Measurements from ENCODE around the gene TRIM50. TPM values are rescaled to one million over a fixed set of nuclear protein-coding genes. Genes with fewer than 3 reads are reported as not detected.
"Not testable (repeated sequence)": the region's sequence is repeated elsewhere in the genome, so short reads cannot be mapped to it uniquely, and the experiment has no call there.

TRIM50 gene
- total and polyA plus RNA-seq, 2 experiments from 2014 or later: 0.10 TPM; not detected in 1

DNA sequence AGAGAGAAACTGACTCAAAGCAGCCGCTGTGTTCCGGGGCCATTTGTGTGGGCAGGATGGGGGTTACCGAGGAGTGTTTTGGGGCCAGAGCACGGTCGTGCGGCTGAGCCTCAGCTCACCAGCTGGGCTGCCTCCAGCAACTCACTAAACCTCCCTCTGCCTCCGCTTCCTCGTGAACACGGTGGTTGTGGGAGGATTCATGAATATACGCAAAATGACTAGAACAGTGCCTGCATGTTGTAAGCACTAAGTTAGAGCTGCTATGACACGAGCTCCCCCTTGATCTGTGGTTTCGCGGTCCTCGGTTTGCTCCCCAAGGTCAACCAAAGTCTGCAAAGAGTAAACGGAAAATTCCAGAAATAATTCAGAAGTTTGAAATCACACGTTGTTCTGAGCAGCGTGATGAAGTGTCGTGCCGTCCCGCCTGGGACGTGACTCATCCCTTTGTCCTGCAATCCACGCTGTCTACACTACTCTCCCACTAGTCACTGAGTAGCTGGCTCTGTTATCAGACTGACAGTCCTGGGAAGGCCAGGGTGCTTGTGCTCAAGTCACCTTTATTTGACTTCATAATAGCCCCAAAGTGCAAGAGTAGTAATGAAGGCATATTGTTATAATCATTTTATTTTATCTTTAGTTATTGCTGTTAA is 61.0 kb downstream of the TRIM50 start:
- H3K9me2 ChIP-seq (ENCODE audit: insufficient read depth); H3K9me3 Mint-ChIP-seq; H3K4me2 ChIP-seq; H3K27ac Mint-ChIP-seq; H3K4me3 ChIP-seq; H4K20me1 ChIP-seq (replicated peaks; ENCODE audit: insufficient read depth); H3K27ac ChIP-seq (ENCODE audit: low read depth); H2AFZ ChIP-seq; H3K27me3 ChIP-seq (ENCODE audit: insufficient read depth); H3K79me2 ChIP-seq (replicated peaks; ENCODE audit: insufficient read depth); H3K4me1 Mint-ChIP-seq; H3K36me3 ChIP-seq (ENCODE audit: insufficient read depth); H3K27me3 Mint-ChIP-seq (ENCODE audit: insufficient read depth, low read depth, poor library complexity); DNase-seq (ENCODE audit: low spot score); H3F3A ChIP-seq (replicated peaks; ENCODE audit: low read depth); H3K4me1 ChIP-seq (ENCODE audit: insufficient read depth); H3K4me3 Mint-ChIP-seq; H3K36me3 Mint-ChIP-seq (ENCODE audit: low read depth): not testable (repeated sequence)
- ATAC-seq: peak; percentile 36; the same call in 2 of the 3 replicates

Small RNAs within 50 kb of the gene (small RNA-seq; reads per million reads assigned to genes)
- not detected for gene RNU6-1080P (ENCODE audit: low replicate concordance)

Other genes with a start within 250 kb of the TRIM50 start
- gene SPDYE9, start 242.0 kb downstream of the TRIM50 start, total RNA-seq (2014; rRNA removed; shearing (Covaris generic)): not detected in 2 replicates
- 0.78 and 1.1 TPM in 2 replicates for gene SPDYE9, start 242.0 kb downstream of the TRIM50 start, polyA plus RNA-seq (2016; fragmentation: Nextera tagmentation; extraction: Ambion mirVana)
- 71.2 and 73.4 TPM in 2 replicates for gene NSUN5, start 19.3 kb downstream of the TRIM50 start, total RNA-seq (2014; rRNA removed; shearing (Covaris generic))
- 59.5 and 65.6 TPM in 2 replicates for gene NSUN5, start 19.3 kb downstream of the TRIM50 start, polyA plus RNA-seq (2016; fragmentation: Nextera tagmentation; extraction: Ambion mirVana)
- not detected in 2 replicates for gene FKBP6, start 79 bp upstream of the TRIM50 start, total RNA-seq (2014; rRNA removed; shearing (Covaris generic))
- 0.15 TPM in 1 of 2 replicates, not detected in the other for gene FKBP6, start 79 bp upstream of the TRIM50 start, polyA plus RNA-seq (2016; fragmentation: Nextera tagmentation; extraction: Ambion mirVana)
- 4.2 and 5.5 TPM in 2 replicates for gene FZD9, start 105.7 kb upstream of the TRIM50 start, total RNA-seq (2014; rRNA removed; shearing (Covaris generic))
- gene FZD9, start 105.7 kb upstream of the TRIM50 start, polyA plus RNA-seq (2016; fragmentation: Nextera tagmentation; extraction: Ambion mirVana): 1.3 and 1.8 TPM in 2 replicates
- gene BAZ1B, start 194.2 kb upstream of the TRIM50 start, total RNA-seq (2014; rRNA removed; shearing (Covaris generic)): 65.5 and 70.7 TPM in 2 replicates
- gene BAZ1B, start 194.2 kb upstream of the TRIM50 start, polyA plus RNA-seq (2016; fragmentation: Nextera tagmentation; extraction: Ambion mirVana): 35.8 and 40.4 TPM in 2 replicates
- gene BCL7B, start 229.6 kb upstream of the TRIM50 start, total RNA-seq (2014; rRNA removed; shearing (Covaris generic)): 12.0 and 17.0 TPM in 2 replicates
- 18.2 and 18.4 TPM in 2 replicates for gene BCL7B, start 229.6 kb upstream of the TRIM50 start, polyA plus RNA-seq (2016; fragmentation: Nextera tagmentation; extraction: Ambion mirVana)

All from GM23338 (cell line).